Measurements from ENCODE around the gene AWAT2. TPM values are rescaled to one million over a fixed set of nuclear protein-coding genes. Genes with fewer than 3 reads are reported as not detected.

Gene AWAT2, protein sequence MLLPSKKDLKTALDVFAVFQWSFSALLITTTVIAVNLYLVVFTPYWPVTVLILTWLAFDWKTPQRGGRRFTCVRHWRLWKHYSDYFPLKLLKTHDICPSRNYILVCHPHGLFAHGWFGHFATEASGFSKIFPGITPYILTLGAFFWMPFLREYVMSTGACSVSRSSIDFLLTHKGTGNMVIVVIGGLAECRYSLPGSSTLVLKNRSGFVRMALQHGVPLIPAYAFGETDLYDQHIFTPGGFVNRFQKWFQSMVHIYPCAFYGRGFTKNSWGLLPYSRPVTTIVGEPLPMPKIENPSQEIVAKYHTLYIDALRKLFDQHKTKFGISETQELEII
- total RNA-seq = not detected in 2 replicates

DNA sequence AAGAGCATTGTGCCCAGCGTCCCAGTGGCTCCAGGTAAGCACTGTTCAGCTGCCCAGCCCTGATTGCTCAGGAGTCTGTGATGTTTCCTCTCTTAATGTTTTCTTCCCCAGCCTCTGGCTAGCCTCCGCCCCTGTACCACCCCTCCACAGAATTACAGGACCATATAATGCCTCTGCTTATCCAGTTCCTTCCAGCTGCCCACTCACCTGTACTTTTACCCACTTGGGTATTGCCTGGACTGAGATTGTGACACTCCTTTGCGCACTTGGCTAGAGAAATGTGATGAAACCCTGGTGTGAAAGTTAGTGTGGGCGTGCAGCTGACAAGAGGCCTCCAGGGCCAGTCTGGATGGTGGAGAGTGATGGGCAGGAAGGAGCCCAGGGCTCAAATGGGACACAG, at the start of gene AWAT2:
Gene AWAT2, minus strand, starts transcription at position 14 of the 400 bp plus-strand sequence. Its CDS starts 6 bp downstream, at position 8.
- H3K4me1 ChIP-seq (ENCODE audit: insufficient read depth, low read length) = no peaks in the 10 kb centered on the region
- H3K36me3 ChIP-seq (ENCODE audit: insufficient read depth, low read length) = no peaks in the 10 kb centered on the region
- H2AFZ ChIP-seq (ENCODE audit: low read length) = no peak within 1 kb of the TSS
- no peak within 1 kb of the TSS for H3K4me3 ChIP-seq (ENCODE audit: insufficient read depth, low read length)
- DNase-seq (ENCODE audit: insufficient read length, low spot score, missing footprints) = no peak
- no peaks in the 10 kb centered on the region for H4K20me1 ChIP-seq (ENCODE audit: insufficient read depth, low read length)
- TF ChIP-seq, protein P1, sequence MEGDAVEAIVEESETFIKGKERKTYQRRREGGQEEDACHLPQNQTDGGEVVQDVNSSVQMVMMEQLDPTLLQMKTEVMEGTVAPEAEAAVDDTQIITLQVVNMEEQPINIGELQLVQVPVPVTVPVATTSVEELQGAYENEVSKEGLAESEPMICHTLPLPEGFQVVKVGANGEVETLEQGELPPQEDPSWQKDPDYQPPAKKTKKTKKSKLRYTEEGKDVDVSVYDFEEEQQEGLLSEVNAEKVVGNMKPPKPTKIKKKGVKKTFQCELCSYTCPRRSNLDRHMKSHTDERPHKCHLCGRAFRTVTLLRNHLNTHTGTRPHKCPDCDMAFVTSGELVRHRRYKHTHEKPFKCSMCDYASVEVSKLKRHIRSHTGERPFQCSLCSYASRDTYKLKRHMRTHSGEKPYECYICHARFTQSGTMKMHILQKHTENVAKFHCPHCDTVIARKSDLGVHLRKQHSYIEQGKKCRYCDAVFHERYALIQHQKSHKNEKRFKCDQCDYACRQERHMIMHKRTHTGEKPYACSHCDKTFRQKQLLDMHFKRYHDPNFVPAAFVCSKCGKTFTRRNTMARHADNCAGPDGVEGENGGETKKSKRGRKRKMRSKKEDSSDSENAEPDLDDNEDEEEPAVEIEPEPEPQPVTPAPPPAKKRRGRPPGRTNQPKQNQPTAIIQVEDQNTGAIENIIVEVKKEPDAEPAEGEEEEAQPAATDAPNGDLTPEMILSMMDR (IDR thresholded peaks at IDR 0.05; ENCODE audit: extremely low read depth, low read depth, low read length) = no peak
- H3K27me3 ChIP-seq (ENCODE audit: insufficient read depth, low read length) = peaks cover 7% of the 10 kb centered on the region
- H3K79me2 ChIP-seq (ENCODE audit: insufficient read depth, low read length) = no peaks in the 10 kb centered on the region
- H3K27ac ChIP-seq (ENCODE audit: low read depth, low read length) = no peak within 1 kb of the TSS
- no peaks in the 10 kb centered on the region for H3K9me3 ChIP-seq (ENCODE audit: low read depth, low read length)
- no peak within 1 kb of the TSS for H3K4me2 ChIP-seq (ENCODE audit: insufficient read depth, low read length)

DNA sequence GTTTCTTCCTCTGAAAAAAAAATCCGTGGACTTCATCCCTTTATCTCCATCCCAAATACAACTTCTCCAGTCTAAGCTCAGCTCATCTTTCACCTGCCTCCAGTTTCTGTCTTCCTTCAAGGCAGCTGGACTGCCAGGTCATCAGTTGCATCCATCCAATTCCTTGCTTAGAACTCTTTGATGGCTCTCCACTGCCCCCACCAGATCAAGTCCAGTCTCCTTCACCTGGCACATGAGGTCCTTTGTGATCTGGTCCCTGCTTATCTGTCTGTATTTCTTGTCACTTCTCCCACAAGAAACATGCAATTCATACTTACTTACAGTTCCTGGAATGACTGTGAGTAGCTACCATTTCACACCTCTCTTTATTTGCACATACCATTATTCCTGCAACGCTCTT, 46.3 kb upstream of the AWAT2 start:
- no peaks in the 10 kb centered on the region for H3K4me1 ChIP-seq (ENCODE audit: insufficient read depth, low read length)
- no peak overlapping the region for H2AFZ ChIP-seq (ENCODE audit: low read length)
- H3K4me2 ChIP-seq (ENCODE audit: insufficient read depth, low read length) = no peak overlapping the region
- H3K27ac ChIP-seq (ENCODE audit: low read depth, low read length) = no peak overlapping the region
- H3K9me3 ChIP-seq (ENCODE audit: low read depth, low read length) = no peaks in the 10 kb centered on the region
- no peaks in the 10 kb centered on the region for H3K79me2 ChIP-seq (ENCODE audit: insufficient read depth, low read length)
- no peaks in the 10 kb centered on the region for H3K36me3 ChIP-seq (ENCODE audit: insufficient read depth, low read length)
- peaks cover 4% of the 10 kb centered on the region for H3K27me3 ChIP-seq (ENCODE audit: insufficient read depth, low read length)
- TF ChIP-seq, protein P1 (IDR thresholded peaks at IDR 0.05; ENCODE audit: extremely low read depth, low read depth, low read length) = peak; percentile 35
- H4K20me1 ChIP-seq (ENCODE audit: insufficient read depth, low read length) = no peaks in the 10 kb centered on the region
- no peak overlapping the region for H3K4me3 ChIP-seq (ENCODE audit: insufficient read depth, low read length)
- DNase-seq (ENCODE audit: insufficient read length, low spot score, missing footprints) = no peak

DNA sequence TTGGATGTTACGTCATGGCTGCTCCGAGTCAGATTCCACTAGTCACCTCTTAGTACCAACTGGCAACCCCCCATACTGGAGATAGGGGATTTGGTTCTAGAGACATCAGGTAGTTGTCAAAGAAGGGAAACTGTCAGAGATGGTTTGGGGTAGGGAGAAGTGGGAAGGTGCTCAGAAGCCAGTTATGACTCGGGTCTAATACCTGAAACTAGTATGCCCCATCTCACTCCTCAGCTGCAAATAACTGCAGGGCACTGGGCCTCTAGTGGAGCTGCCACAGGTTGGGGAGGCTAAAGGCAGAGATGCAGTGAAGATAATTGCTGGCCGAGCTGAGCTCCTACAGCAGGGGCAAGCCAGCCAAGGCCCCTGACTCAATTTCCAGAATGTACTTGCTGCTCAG, 42.5 kb upstream of the AWAT2 start:
- Histone ChIP-seq H3K27ac (ENCODE audit: low read depth, low read length) (no peak overlapping the region), H3K79me2 (ENCODE audit: insufficient read depth, low read length) (no peaks in the 10 kb centered on the region), H3K36me3 (ENCODE audit: insufficient read depth, low read length) (no peaks in the 10 kb centered on the region), H4K20me1 (ENCODE audit: insufficient read depth, low read length) (peaks cover 3% of the 10 kb centered on the region), H3K4me3 (ENCODE audit: insufficient read depth, low read length) (no peak overlapping the region), H3K4me2 (ENCODE audit: insufficient read depth, low read length) (no peak overlapping the region), H2AFZ (ENCODE audit: low read length) (no peak overlapping the region), H3K4me1 (ENCODE audit: insufficient read depth, low read length) (peaks cover 3% of the 10 kb centered on the region), H3K9me3 (ENCODE audit: low read depth, low read length) (no peaks in the 10 kb centered on the region), H3K27me3 (ENCODE audit: insufficient read depth, low read length) (no peaks in the 10 kb centered on the region)
- no peak for DNase-seq (ENCODE audit: insufficient read length, low spot score, missing footprints)
- TF ChIP-seq, protein P1 (IDR thresholded peaks at IDR 0.05; ENCODE audit: extremely low read depth, low read depth, low read length) = no peak

DNA sequence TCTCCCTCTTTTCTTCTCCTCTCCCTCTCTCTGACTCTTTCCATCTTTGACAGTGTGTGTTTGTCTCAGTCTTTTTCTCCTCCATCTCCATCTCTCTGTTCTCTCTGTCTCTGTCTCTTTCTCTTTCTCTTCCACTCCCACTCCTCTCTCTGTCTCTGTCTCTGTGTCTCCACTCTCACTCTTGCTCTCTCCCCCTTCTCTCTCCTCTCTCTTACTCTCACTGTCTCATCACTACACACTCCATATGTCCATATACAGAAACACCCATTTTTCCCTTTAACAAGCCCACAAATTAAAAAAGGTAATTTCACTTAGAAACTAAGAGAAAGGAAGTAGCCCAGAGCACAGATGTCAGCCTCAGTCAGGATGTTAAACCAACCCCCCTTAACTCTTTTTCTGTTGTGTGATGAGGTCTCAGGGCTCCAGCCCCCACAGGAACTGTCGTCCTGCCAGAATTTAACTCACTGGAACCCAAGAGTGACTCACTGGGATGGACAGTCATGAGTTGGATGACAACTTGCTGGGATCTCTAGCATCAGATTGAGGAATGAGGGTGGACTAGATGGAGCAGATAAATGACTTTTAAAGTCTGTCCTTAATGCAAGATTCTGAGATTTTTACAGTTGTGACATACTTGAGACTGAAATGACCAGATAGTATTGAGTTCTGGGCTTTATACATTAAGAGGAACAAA, 40.0 kb upstream of the AWAT2 start:
- H3K4me1 ChIP-seq (ENCODE audit: insufficient read depth, low read length) = peaks cover 3% of the 10 kb centered on the region
- no peaks in the 10 kb centered on the region for H3K9me3 ChIP-seq (ENCODE audit: low read depth, low read length)
- H3K4me3 ChIP-seq (ENCODE audit: insufficient read depth, low read length) = no peak overlapping the region
- H3K27me3 ChIP-seq (ENCODE audit: insufficient read depth, low read length) = no peaks in the 10 kb centered on the region
- no peak overlapping the region for H3K27ac ChIP-seq (ENCODE audit: low read depth, low read length)
- DNase-seq (ENCODE audit: insufficient read length, low spot score, missing footprints) = peak; percentile 51
- H3K36me3 ChIP-seq (ENCODE audit: insufficient read depth, low read length) = no peaks in the 10 kb centered on the region
- H4K20me1 ChIP-seq (ENCODE audit: insufficient read depth, low read length) = peaks cover 3% of the 10 kb centered on the region
- TF ChIP-seq, protein P1 (IDR thresholded peaks at IDR 0.05; ENCODE audit: extremely low read depth, low read depth, low read length) = no peak
- no peak overlapping the region for H2AFZ ChIP-seq (ENCODE audit: low read length)
- no peaks in the 10 kb centered on the region for H3K79me2 ChIP-seq (ENCODE audit: insufficient read depth, low read length)
- no peak overlapping the region for H3K4me2 ChIP-seq (ENCODE audit: insufficient read depth, low read length)
